Nephron (organoid): Measurements from ENCODE around the gene PAK1.

ENCODE experiments used
- H3K27ac Mint-ChIP-seq, 3 experiments: 2 replicates each; pipeline ENCODE4 v1.8.0; 2020; ENCODE audit warnings: mixed read lengths in 3 of 3, mild to moderate bottlenecking in 2 of 3, moderate library complexity in 1 of 3
- H3K27me3 Mint-ChIP-seq: 2 replicates; pipeline ENCODE4 v1.8.0; 2021; ENCODE audit warnings: low read depth, mild to moderate bottlenecking, moderate library complexity, mixed read lengths
- H3K36me3 Mint-ChIP-seq: 2 replicates; pipeline ENCODE4 v1.8.0; 2020; ENCODE audit warnings: low read depth, mixed read lengths
- H3K4me1 Mint-ChIP-seq: 2 replicates; pipeline ENCODE4 v1.8.0; 2020; ENCODE audit warnings: mixed read lengths
- H3K4me3 Mint-ChIP-seq, 3 experiments: 2 replicates each; pipeline ENCODE4 v1.8.0; 2020; ENCODE audit warnings: mild to moderate bottlenecking in 3 of 3, mixed read lengths in 3 of 3, moderate library complexity in 2 of 3
- H3K9me3 Mint-ChIP-seq: 2 replicates; pipeline ENCODE4 v1.8.0; 2020; ENCODE audit warnings: mixed read lengths
- TF ChIP-seq, protein P1 (sequence below), 3 experiments: fragments of 200-600 bp; sonication (generic); IDR thresholded peaks; one replicate each; pipeline ENCODE4 v1.5.0; 2021; ENCODE audit warnings: antibody characterized with exemption in 3 of 3; ENCODE audit not compliant: unreplicated experiment in 3 of 3

PAK1 gene

GRCh38 chr11:77473801-77474683, at the start of gene PAK1:
PAK1 (minus strand) TSS chr11:77474094; CDS start chr11:77392520, 81,574 bp downstream.
- Mint-ChIP-seq H3K4me3 (peak within 1 kb of the TSS; percentile 95 to 96 (median 96)), H3K27ac (peak within 1 kb of the TSS; percentile 94 to 99 (median 97))

DNA sequence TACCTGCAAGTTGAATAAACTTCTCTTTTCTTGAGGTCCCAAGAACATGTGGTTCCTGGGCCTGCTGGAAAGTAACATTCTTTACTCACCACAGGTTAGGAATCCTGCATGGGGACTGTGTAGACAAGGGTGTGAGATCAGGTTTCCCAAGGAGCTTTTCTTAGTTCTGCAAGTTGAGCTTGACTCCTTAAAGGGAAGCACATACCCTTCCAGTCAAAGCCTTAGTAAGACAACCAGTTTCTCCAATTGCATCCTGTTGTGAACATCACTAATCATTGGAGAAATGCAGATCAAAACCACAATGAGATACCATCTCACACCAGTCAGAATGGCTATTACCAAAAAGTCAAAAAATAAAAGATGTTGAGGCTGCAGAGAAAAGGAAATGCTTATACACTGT, 48.3 kb upstream of the PAK1 start:
- no peak overlapping the region for H3K27ac Mint-ChIP-seq
- TF ChIP-seq, protein P1, sequence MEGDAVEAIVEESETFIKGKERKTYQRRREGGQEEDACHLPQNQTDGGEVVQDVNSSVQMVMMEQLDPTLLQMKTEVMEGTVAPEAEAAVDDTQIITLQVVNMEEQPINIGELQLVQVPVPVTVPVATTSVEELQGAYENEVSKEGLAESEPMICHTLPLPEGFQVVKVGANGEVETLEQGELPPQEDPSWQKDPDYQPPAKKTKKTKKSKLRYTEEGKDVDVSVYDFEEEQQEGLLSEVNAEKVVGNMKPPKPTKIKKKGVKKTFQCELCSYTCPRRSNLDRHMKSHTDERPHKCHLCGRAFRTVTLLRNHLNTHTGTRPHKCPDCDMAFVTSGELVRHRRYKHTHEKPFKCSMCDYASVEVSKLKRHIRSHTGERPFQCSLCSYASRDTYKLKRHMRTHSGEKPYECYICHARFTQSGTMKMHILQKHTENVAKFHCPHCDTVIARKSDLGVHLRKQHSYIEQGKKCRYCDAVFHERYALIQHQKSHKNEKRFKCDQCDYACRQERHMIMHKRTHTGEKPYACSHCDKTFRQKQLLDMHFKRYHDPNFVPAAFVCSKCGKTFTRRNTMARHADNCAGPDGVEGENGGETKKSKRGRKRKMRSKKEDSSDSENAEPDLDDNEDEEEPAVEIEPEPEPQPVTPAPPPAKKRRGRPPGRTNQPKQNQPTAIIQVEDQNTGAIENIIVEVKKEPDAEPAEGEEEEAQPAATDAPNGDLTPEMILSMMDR (IDR thresholded peaks at IDR 0.05; ENCODE audit: unreplicated experiment in 3 of 3): no peak
- H3K36me3 Mint-ChIP-seq: no peaks in the 10 kb centered on the region
- no peaks in the 10 kb centered on the region for H3K9me3 Mint-ChIP-seq
- H3K4me3 Mint-ChIP-seq: no peak overlapping the region
- H3K4me1 Mint-ChIP-seq: no peaks in the 10 kb centered on the region
- H3K27me3 Mint-ChIP-seq: no peaks in the 10 kb centered on the region

More at GRCh38 chr11:77473801-77474683, at the start of gene PAK1:
- Mint-ChIP-seq H3K27me3 (peaks cover 4% of the 10 kb centered on the region), H3K36me3 (no peaks in the 10 kb centered on the region), H3K4me1 (peaks cover 16% of the 10 kb centered on the region), H3K9me3 (no peaks in the 10 kb centered on the region)
- TF ChIP-seq, protein P1 (IDR thresholded peaks at IDR 0.05; ENCODE audit: unreplicated experiment in 3 of 3): peak; percentile 17 to 23 (median 21)

DNA sequence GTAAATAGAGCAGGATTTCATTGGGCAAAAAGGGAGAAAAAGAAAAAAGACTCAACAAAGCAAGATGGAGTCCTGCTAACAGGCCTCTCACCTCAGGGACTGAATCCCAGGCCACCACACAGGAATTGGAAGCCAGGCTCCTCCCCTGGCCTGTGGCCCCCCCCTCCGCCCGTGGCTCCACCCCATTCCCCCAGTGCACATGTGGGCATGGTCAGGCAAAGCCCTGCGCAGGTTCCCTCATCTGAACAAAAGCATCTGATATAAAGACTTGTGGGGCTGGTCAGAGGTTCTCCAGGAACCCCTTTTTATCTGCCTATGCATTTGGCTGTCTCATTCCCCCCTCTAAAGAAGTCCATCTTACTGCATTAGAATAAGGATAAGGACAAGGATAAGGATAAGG, 46.0 kb upstream of the PAK1 start:
- no peaks in the 10 kb centered on the region for H3K9me3 Mint-ChIP-seq
- no peak overlapping the region for H3K27ac Mint-ChIP-seq
- TF ChIP-seq, protein P1 (IDR thresholded peaks at IDR 0.05; ENCODE audit: unreplicated experiment in 3 of 3): no peak
- H3K4me1 Mint-ChIP-seq: no peaks in the 10 kb centered on the region
- H3K4me3 Mint-ChIP-seq: no peak overlapping the region
- no peaks in the 10 kb centered on the region for H3K36me3 Mint-ChIP-seq
- H3K27me3 Mint-ChIP-seq: no peaks in the 10 kb centered on the region

- no peaks in the 10 kb centered on the region for H3K27me3 Mint-ChIP-seq
These were observed 44.6 kb upstream of the PAK1 start for GRCh38 chr11:77518471-77518870.

DNA sequence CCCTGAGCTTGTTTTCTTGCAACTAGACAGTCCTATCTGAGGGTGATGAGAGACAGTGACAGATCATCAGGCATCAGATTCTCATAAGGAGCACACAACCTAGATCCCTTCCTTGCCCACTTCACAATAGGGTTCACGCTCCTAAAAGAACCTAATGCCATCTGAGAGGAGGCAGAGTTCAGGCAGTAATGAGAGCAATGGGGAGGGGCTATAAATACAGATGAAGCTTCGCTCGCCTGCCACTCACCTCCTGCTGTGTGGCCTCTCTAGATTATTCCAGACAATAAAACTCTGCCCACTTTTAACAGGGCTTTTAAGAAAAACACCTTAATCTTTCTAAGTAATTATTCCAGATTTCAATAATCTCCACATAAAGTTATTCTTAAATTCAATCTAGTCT, 43.9 kb upstream of the PAK1 start:
- H3K9me3 Mint-ChIP-seq: no peaks in the 10 kb centered on the region
- H3K27ac Mint-ChIP-seq: no peak overlapping the region
- no peak overlapping the region for H3K4me3 Mint-ChIP-seq
- no peaks in the 10 kb centered on the region for H3K27me3 Mint-ChIP-seq
- no peaks in the 10 kb centered on the region for H3K36me3 Mint-ChIP-seq
- no peaks in the 10 kb centered on the region for H3K4me1 Mint-ChIP-seq
- TF ChIP-seq, protein P1 (IDR thresholded peaks at IDR 0.05; ENCODE audit: unreplicated experiment in 3 of 3): no peak

More at GRCh38 chr11:77518471-77518870, 44.6 kb upstream of the PAK1 start:
- H3K36me3 Mint-ChIP-seq: no peaks in the 10 kb centered on the region
- no peak overlapping the region for H3K27ac Mint-ChIP-seq
- no peaks in the 10 kb centered on the region for H3K4me1 Mint-ChIP-seq
- TF ChIP-seq, protein P1 (IDR thresholded peaks at IDR 0.05; ENCODE audit: unreplicated experiment in 3 of 3): no peak
- H3K9me3 Mint-ChIP-seq: no peaks in the 10 kb centered on the region
- H3K4me3 Mint-ChIP-seq: no peak overlapping the region

- no peaks in the 10 kb centered on the region for H3K4me1 Mint-ChIP-seq
- H3K27me3 Mint-ChIP-seq: no peaks in the 10 kb centered on the region
- no peak overlapping the region for H3K4me3 Mint-ChIP-seq
- H3K36me3 Mint-ChIP-seq: no peaks in the 10 kb centered on the region
- no peak overlapping the region for H3K27ac Mint-ChIP-seq
- no peaks in the 10 kb centered on the region for H3K9me3 Mint-ChIP-seq
- TF ChIP-seq, protein P1 (IDR thresholded peaks at IDR 0.05; ENCODE audit: unreplicated experiment in 3 of 3): no peak
These were observed 43.3 kb upstream of the PAK1 start for GRCh38 chr11:77517226-77517625.
